GM10847 (cell line): Measurements from ENCODE around the gene RGMB.

Experiments used
- POLR2A ChIP-seq: IDR thresholded peaks from 2 replicates; pipeline ENCODE4 v1.6.1; 2011; ENCODE audit not compliant: insufficient read length; ENCODE audit errors: extremely low read depth

Gene RGMB

GRCh38 chr5:98839469-98840383 is 66.3 kb downstream of the RGMB start:
- no peak for TF ChIP-seq POLR2A

DNA sequence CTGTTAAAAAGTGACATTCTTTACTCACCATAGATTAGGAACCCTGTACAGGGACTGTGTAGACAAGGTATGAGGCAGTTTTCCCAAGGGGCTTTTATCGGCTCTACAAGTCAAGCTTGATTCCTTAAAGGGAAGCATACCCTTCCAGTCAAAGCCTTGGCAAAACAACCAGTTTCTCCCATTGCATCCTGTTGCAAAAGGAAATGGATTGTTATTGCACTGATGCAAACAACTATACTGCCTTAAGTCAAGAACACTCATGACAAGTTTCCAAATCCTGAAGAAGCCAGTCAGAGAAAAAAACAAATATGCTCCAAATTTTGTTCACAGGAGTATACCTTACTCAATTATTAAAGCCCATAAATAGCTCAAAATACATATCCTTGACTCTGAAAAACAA is 67.5 kb downstream of the RGMB start:
- no peak for TF ChIP-seq POLR2A

DNA sequence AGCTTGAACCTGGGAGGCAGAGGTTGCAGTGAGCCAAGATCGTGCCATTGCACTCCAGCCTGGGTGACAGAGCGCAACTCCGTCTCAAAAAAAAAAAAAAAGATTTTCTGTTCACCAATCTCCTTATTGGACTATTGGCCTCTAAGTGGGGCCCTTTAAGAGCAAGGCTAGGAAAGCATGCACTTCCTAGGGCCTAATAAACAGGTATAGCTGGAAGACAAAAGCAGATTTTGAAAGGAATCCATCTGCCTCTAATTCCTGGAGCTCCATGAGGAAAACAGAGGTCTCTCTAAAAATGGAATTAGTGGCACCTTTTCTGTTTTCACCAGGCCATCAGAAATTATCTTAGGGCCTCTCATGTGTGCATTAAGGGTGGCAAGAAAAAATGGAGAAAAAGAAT is 70.0 kb downstream of the RGMB start:
- TF ChIP-seq POLR2A = no peak

- TF ChIP-seq POLR2A = no peak
These were observed 71.4 kb downstream of the RGMB start for GRCh38 chr5:98844865-98845264.

DNA sequence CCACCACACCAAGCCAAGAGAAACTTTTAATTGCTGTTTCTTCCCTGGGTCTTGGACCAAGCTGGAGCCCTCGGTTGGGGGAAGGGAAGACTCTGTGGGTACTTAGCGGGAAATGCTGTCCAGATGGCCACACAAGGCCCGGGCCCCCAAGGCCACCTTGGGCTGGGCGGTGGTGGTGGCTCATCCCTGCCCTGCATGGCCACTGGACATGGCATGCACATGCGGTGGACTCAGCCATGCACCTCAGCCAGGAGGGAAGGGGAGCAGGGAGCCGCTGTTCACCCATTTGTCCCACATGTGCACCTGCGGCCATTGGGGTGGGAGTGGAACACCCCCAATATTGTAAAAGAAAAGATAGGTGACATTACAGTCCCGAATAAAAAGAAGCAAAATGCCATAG is 72.4 kb downstream of the RGMB start:
- TF ChIP-seq POLR2A = no peak
